PC-9 (cell line): Measurements from ENCODE around the gene ZMYND11. TPM values are rescaled to one million over a fixed set of nuclear protein-coding genes. Genes with fewer than 3 reads are reported as not detected.

Source experiments
- BruUV-seq: library from RNA; stranded (reverse); fragments of 400-500 nt; replicated peaks from 2 replicates; lab custom pipeline; 2021; lab: Mats Ljungman, UMichigan
- CTCF ChIA-PET: fragments of 300-600 bp; sonication (Branson Sonifier 250); formaldehyde crosslinking; loops from one replicate; lab custom pipeline; 2022; ENCODE audit warnings: antibody characterized with exemption; lab: Charles Lee
- POLR2A ChIA-PET: fragments of 300-600 bp; sonication (Branson Sonifier 250); formaldehyde crosslinking; loops from one replicate; lab custom pipeline; 2022; ENCODE audit warnings: antibody characterized with exemption; ENCODE audit not compliant: unreplicated experiment; lab: Charles Lee
- DNase-seq, 2 experiments: peaks; one replicate each; pipeline versions ENCODE4 v3.0.0 to v3.0.0-alpha.2; 2015 to 2022; ENCODE audit warnings: mixed read lengths in 1 of 2
- H2AFZ ChIP-seq: fragments of 200-600 bp; sonication (generic); 2 replicates; pipeline ENCODE4 v1.8.1; 2017; ENCODE audit warnings: antibody characterized with exemption
- H3F3A ChIP-seq: fragments of 200-600 bp; sonication (generic); 2 replicates; pipeline ENCODE4 v1.8.1; 2017; ENCODE audit warnings: antibody characterized with exemption, mild to moderate bottlenecking, low read depth; ENCODE audit not compliant: insufficient read depth
- H3K27ac ChIP-seq: fragments of 200-600 bp; sonication (generic); 2 replicates; pipeline ENCODE4 v1.6.1; 2016; ENCODE audit warnings: mixed run types
- H3K27me3 ChIP-seq: fragments of 200-600 bp; sonication (generic); 2 replicates; pipeline ENCODE4 v1.6.1; 2016; ENCODE audit warnings: low read depth, mixed run types; ENCODE audit not compliant: insufficient read depth
- H3K36me3 ChIP-seq: fragments of 200-600 bp; sonication (generic); 2 replicates; pipeline ENCODE4 v1.6.1; 2016; ENCODE audit warnings: low read depth, mixed run types
- H3K4me1 ChIP-seq: fragments of 200-600 bp; sonication (generic); replicated peaks from 2 replicates; pipeline ENCODE4 v1.6.1; 2016; ENCODE audit warnings: mixed run types; ENCODE audit not compliant: insufficient read depth
- H3K4me2 ChIP-seq: fragments of 200-600 bp; sonication (generic); 2 replicates; pipeline ENCODE4 v1.6.1; 2017; ENCODE audit warnings: mixed run types
- H3K4me3 ChIP-seq: fragments of 200-600 bp; sonication (generic); 2 replicates; pipeline ENCODE4 v1.6.1; 2016; ENCODE audit warnings: mixed run types
- H3K79me2 ChIP-seq: fragments of 200-600 bp; sonication (generic); 2 replicates; pipeline ENCODE4 v1.6.1; 2017; ENCODE audit warnings: low read depth, mixed run types
- H3K9me2 ChIP-seq: fragments of 200-600 bp; sonication (generic); 2 replicates; pipeline ENCODE4 v1.8.1; 2017; ENCODE audit warnings: mild to moderate bottlenecking; ENCODE audit not compliant: insufficient read depth
- H3K9me3 ChIP-seq: fragments of 200-600 bp; sonication (generic); 2 replicates; pipeline ENCODE4 v1.8.1; 2016; ENCODE audit warnings: low read depth; ENCODE audit not compliant: insufficient read depth
- H4K20me1 ChIP-seq: fragments of 200-600 bp; sonication (generic); 2 replicates; pipeline ENCODE4 v1.8.1; 2017; ENCODE audit not compliant: insufficient read depth
- CTCF ChIP-seq: fragments of 200-600 bp; sonication (generic); conservative IDR thresholded peaks from 2 replicates; pipeline ENCODE4 v1.6.1; 2017; ENCODE audit warnings: mixed run types, antibody characterized with exemption, mild to moderate bottlenecking, moderate library complexity
- EZH2 ChIP-seq: fragments of 200-600 bp; sonication (generic); IDR thresholded peaks from 2 replicates; pipeline ENCODE4 v1.8.0; 2017; ENCODE audit warnings: antibody characterized with exemption, low read depth
- intact Hi-C: fragments of 100-400 bp; cut with micrococcal nuclease; formaldehyde crosslinking; loops from one replicate; pipeline ENCODE4 v1.10.0; 2022; ENCODE audit not compliant: unreplicated experiment
- total RNA-seq: library from RNA; stranded (reverse); gene quantifications from 2 replicates; pipeline ENCODE4 v1.2.3, GENCODE V29; 2021

Gene ZMYND11
- total RNA-seq, 1 experiment from 2014 or later = 51.7 TPM

GRCh38 chr10:104416-104815 lies 30.8 kb upstream of the ZMYND11 start:
- no peak overlapping the region for H3K27ac ChIP-seq
- no peaks in the 10 kb centered on the region for H3K9me3 ChIP-seq
- no peaks in the 10 kb centered on the region for H3K27me3 ChIP-seq
- H4K20me1 ChIP-seq = no peaks in the 10 kb centered on the region
- H3K9me2 ChIP-seq = no peaks in the 10 kb centered on the region
- CTCF ChIA-PET = interaction anchor here (1.0 kb wide), 1 partner anchor 29 kb away, joined by 3 read pairs; no protein-coding TSS in a partner anchor
- H3K4me1 ChIP-seq = no peaks in the 10 kb centered on the region
- POLR2A ChIA-PET = no interaction called here
- no peak overlapping the region for H3K4me2 ChIP-seq
- H3K79me2 ChIP-seq = no peaks in the 10 kb centered on the region
- H3F3A ChIP-seq = no peaks in the 10 kb centered on the region
- H3K36me3 ChIP-seq = no peaks in the 10 kb centered on the region
- no peak overlapping the region for H3K4me3 ChIP-seq
- BruUV-seq = no TSS peak
- intact Hi-C loops = no loop called here
- DNase-seq = no peak
- TF ChIP-seq EZH2 = no peak
- TF ChIP-seq CTCF = no peak
- H2AFZ ChIP-seq = no peak overlapping the region

GRCh38 chr10:104862-105565 lies 30.2 kb upstream of the ZMYND11 start:
- Histone ChIP-seq H3K4me1 (no peaks in the 10 kb centered on the region), H3K27ac (no peak overlapping the region), H3K9me2 (no peaks in the 10 kb centered on the region), H2AFZ (no peak overlapping the region), H3K36me3 (no peaks in the 10 kb centered on the region), H3F3A (no peaks in the 10 kb centered on the region), H3K4me3 (no peak overlapping the region), H3K27me3 (no peaks in the 10 kb centered on the region), H3K4me2 (no peak overlapping the region), H4K20me1 (no peaks in the 10 kb centered on the region), H3K9me3 (no peaks in the 10 kb centered on the region), H3K79me2 (no peaks in the 10 kb centered on the region)
- BruUV-seq = no TSS peak
- no peak for TF ChIP-seq CTCF
- DNase-seq = no peak
- intact Hi-C loops = no loop called here
- CTCF ChIA-PET = no interaction called here
- POLR2A ChIA-PET = no interaction called here

GRCh38 chr10:105806-106205 lies 29.4 kb upstream of the ZMYND11 start:
- DNase-seq = no peak
- Histone ChIP-seq H2AFZ (no peak overlapping the region), H3F3A (no peaks in the 10 kb centered on the region), H3K27ac (no peak overlapping the region), H3K4me1 (no peaks in the 10 kb centered on the region), H3K79me2 (no peaks in the 10 kb centered on the region), H3K27me3 (no peaks in the 10 kb centered on the region), H3K9me3 (no peaks in the 10 kb centered on the region), H3K9me2 (no peaks in the 10 kb centered on the region), H3K4me2 (no peak overlapping the region), H3K36me3 (no peaks in the 10 kb centered on the region), H3K4me3 (no peak overlapping the region), H4K20me1 (no peaks in the 10 kb centered on the region)
- CTCF ChIA-PET = interaction anchor here (0.6 kb wide), 1 partner anchor 31 kb away, joined by 3 read pairs; no protein-coding TSS in a partner anchor
- POLR2A ChIA-PET = no interaction called here
- BruUV-seq = no TSS peak
- no peak for TF ChIP-seq CTCF
- TF ChIP-seq EZH2 = no peak
- intact Hi-C loops = no loop called here
